GM20000 (cell line): ENCODE measurements around the gene P2RX6.
A peak's percentile ranks its signal among the peaks of the same experiment; 100 is the strongest.

Source experiments
- DNase-seq: peaks from one replicate; pipeline ENCODE4 v3.0.0; 2012; ENCODE audit warnings: low spot score
- TF ChIP-seq, protein P1 (sequence below): IDR thresholded peaks from 2 replicates; pipeline ENCODE4 v1.5.1; 2012; ENCODE audit warnings: mild to moderate bottlenecking, control low read depth; ENCODE audit errors: extremely low read depth, missing control alignments

P2RX6 gene

DNA sequence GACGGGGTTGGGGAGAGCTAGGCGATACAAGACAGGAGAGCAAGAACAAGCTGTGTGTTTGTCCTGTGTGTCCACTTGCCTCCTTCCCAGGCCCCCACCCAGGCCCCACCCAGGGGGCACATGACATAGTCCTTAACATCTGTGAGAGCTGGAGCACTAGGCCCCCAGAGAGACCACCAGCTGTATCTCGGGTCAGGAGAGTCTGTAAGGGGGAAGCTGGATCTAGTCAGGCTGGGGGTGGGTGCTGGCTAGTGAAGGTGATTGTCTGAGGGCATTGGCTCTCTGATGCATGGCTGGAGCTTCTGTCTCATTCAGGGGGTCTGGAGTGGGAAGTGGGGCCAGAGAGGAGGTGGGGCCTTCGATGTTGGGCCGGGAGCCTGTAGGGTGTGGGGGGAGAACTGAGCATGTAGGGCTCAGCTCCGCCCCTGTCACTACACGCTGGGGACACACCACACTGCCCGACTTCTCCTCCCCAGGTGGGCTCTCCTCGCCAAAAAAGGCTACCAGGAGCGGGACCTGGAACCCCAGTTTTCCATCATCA is 571 bp downstream of the P2RX6 start:
- no peak for DNase-seq
- TF ChIP-seq, protein P1, sequence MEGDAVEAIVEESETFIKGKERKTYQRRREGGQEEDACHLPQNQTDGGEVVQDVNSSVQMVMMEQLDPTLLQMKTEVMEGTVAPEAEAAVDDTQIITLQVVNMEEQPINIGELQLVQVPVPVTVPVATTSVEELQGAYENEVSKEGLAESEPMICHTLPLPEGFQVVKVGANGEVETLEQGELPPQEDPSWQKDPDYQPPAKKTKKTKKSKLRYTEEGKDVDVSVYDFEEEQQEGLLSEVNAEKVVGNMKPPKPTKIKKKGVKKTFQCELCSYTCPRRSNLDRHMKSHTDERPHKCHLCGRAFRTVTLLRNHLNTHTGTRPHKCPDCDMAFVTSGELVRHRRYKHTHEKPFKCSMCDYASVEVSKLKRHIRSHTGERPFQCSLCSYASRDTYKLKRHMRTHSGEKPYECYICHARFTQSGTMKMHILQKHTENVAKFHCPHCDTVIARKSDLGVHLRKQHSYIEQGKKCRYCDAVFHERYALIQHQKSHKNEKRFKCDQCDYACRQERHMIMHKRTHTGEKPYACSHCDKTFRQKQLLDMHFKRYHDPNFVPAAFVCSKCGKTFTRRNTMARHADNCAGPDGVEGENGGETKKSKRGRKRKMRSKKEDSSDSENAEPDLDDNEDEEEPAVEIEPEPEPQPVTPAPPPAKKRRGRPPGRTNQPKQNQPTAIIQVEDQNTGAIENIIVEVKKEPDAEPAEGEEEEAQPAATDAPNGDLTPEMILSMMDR = no peak

DNA sequence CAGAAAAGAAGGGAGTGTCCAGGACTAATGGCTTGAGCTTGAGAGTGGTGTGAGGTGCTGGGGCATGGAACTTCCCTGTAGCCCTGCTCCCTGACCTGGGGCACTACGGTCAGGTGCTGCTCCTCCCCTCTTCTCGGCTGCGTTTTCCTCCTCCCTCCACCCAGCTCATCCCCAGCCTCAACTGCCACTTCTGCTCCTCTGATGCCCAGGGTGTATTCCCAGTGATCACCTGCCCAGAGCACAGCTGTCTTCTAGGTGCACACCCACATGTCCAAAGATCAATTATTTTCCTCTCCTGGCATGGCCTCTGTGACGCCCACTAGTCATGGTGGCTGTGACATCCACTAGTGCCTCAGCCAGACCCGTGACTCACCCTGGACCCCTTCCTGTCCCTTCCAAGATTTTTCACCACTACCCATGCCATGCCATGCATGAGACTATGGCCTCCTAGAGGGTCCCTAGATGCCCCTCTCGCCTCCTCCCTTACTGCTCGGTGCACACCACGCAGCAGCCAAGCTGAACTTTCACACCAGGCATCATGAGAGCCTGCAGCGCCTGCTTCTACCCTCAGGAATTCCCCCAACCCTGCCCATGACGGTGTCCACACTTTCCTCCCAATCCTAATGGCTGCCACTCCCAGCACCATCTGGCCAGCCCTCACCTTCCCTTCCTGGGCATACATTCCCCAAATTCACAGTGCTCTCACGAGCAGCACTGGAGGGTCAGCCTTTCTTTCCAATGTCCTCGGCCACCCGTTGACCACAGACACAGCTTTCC is 1.9 kb downstream of the P2RX6 start:
- TF ChIP-seq, protein P1 = no peak
- DNase-seq = no peak

DNA sequence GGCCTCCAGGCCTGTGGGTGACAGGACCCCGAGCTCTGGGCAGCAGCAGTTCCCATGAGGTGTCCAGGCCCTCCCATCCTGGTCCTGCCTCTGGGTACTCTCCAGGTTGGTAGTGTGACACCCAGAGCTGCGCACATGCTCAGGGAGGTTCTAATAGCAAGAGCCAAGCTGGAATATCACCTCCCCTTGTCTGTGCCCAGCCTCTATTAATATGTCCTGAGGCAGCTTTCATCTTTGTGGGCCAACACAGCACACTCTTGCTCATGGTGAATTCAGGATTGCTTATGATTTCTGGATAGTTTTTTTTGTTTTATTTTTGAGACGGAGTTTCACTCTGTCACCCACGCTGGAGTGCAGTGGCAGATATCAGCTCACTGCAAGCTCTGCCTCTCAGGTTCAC is 3.3 kb downstream of the P2RX6 start:
- DNase-seq = no peak
- TF ChIP-seq, protein P1 = no peak

DNA sequence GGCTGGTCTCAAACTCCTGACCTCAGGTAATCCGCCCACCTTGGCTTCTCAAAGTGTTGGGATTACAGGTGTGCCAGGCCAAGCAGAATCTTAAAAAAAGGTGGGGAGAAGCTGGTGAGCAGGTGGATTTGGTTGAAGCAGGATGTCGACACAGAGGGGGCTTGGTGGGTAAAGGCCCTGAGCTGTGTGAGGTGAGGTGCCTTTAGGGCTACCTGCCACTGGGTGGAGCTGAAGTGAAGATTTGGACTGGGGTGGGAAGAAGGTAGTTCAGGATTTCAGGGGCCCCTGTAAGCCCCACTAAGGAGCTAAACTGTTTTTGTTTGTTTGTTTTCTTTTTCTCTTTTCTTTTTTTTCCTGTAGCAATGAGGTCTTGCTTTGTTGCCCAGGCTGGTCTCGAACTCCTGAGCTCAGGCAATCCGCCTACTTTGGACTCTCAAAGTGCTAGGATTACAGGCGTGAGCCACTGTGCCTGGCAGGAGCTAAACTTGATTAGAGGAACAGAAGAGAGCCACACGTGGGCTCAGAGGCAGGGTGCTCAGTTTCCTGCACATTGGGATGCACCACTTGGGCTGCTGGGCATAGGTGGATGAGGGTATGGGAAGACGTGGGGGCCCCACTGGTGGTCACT is 6.0 kb downstream of the P2RX6 start:
- peak; percentile 60 for DNase-seq
- TF ChIP-seq, protein P1 = peak; percentile 33

DNA sequence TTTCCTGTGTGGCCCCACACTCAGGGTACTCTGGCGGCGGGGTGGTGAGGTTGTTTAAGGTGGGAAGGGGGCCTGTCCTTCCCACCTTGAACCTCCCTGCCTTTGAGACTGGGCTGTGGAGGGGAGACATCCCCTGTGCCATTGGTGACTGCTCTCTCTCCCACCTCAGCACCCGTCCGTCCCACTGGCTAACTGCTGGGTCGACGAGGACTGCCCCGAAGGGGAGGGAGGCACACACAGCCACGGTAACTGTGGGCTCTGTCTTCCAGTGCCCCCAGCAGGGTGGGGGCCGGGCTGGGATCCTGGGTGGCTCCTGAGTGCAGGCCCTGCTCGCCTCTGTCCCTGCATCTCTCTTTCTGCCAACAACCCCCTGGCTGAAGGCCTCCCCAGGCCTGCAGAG is 7.5 kb downstream of the P2RX6 start:
- TF ChIP-seq, protein P1 = no peak
- no peak for DNase-seq

DNA sequence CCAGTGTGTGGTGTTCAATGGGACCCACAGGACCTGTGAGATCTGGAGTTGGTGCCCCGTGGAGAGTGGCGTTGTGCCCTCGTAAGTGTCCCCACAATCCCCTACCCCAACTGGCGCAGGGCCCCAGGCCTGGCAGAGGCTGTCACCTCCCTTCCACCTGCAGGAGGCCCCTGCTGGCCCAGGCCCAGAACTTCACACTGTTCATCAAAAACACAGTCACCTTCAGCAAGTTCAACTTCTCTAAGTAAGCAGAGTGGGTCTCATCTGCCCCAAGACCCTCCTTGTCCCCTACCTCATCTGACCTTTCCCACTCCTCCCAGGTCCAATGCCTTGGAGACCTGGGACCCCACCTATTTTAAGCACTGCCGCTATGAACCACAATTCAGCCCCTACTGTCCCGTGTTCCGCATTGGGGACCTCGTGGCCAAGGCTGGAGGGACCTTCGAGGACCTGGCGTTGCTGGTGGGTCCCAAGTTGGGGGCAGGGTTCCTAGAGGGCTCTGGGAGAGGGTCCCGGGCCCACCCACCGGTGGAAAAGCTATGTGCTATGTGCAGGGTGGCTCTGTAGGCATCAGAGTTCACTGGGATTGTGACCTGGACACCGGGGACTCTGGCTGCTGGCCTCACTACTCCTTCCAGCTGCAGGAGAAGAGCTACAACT is 8.1 kb downstream of the P2RX6 start:
- DNase-seq = no peak
- TF ChIP-seq, protein P1 = no peak

DNA sequence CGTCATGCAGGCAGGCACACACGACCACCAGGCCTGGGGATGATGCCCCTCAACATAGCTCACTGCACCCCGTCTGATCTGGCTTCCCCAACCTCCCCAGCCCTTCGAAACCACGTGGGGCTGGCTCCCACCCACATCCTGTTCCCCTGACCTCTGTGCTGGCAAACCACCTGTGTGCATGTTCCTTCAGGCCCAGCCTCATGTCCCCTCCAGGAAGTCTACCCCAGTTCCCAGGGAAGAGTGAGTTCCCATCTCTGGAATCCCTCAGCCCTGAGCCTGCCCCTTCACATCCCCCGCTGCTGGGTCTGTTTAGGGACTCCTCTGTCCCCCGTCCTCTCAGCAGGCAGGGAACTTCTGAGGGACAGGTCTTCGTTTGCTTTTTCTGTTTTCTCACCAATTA is 10.3 kb downstream of the P2RX6 start:
- TF ChIP-seq, protein P1 = no peak

More for the DNA sequence above, 10.3 kb downstream of the P2RX6 start:
- DNase-seq = no peak
